Activated CD4-positive, CD25-positive, alpha-beta regulatory T cell treated with anti-CD3 and anti-CD28 coated beads, Interleukin-2, amount 50 U/mL, for 72 hours (primary cell): Measurements from ENCODE around the gene SNAPC4.

ENCODE experiments used
- DNase-seq: peaks from one replicate; pipeline ENCODE4 v3.0.0; 2021

Gene SNAPC4

GRCh38 chr9:136385015-136385414 lies 15.0 kb downstream of the SNAPC4 start:
- DNase-seq: no peak

GRCh38 chr9:136383436-136383835 lies 16.5 kb downstream of the SNAPC4 start:
- no peak for DNase-seq

GRCh38 chr9:136381966-136382513 lies 17.9 kb downstream of the SNAPC4 start:
- DNase-seq: no peak

- no peak for DNase-seq
Observed at GRCh38 chr9:136381311-136381710, 18.7 kb downstream of the SNAPC4 start.

GRCh38 chr9:136380381-136380780 lies 19.6 kb downstream of the SNAPC4 start:
- no peak for DNase-seq

GRCh38 chr9:136379891-136380290 lies 20.1 kb downstream of the SNAPC4 start:
- no peak for DNase-seq

GRCh38 chr9:136379401-136379800 lies 20.6 kb downstream of the SNAPC4 start:
- DNase-seq: no peak

GRCh38 chr9:136379003-136379287 lies 21.0 kb downstream of the SNAPC4 start:
- no peak for DNase-seq

GRCh38 chr9:136378170-136379002 lies 21.6 kb downstream of the SNAPC4 start:
- DNase-seq: no peak

- no peak for DNase-seq
Observed at GRCh38 chr9:136377341-136378169, 22.4 kb downstream of the SNAPC4 start.

GRCh38 chr9:136376457-136376856 lies 23.5 kb downstream of the SNAPC4 start:
- DNase-seq: no peak

- no peak for DNase-seq
Observed at GRCh38 chr9:136375096-136375495, 24.9 kb downstream of the SNAPC4 start.

- no peak for DNase-seq
Observed at GRCh38 chr9:136374183-136374575, 25.8 kb downstream of the SNAPC4 start.

GRCh38 chr9:136373300-136374182 lies 26.4 kb downstream of the SNAPC4 start, which contains the start of gene CARD9:
Gene CARD9 (minus strand): TSS chr9:136373669. CDS start chr9:136372078, 1,591 bp downstream.
- no peak for DNase-seq

- no peak for DNase-seq
Observed at GRCh38 chr9:136372561-136373299, 27.2 kb downstream of the SNAPC4 start.

- no peak for DNase-seq
Observed at GRCh38 chr9:136372006-136372405, 28.0 kb downstream of the SNAPC4 start.

- no peak for DNase-seq
Observed at GRCh38 chr9:136371533-136371880, 28.5 kb downstream of the SNAPC4 start.

- DNase-seq: no peak
Observed at GRCh38 chr9:136370687-136371532, 29.1 kb downstream of the SNAPC4 start.

GRCh38 chr9:136370037-136370436 lies 29.9 kb downstream of the SNAPC4 start:
- DNase-seq: no peak

- DNase-seq: no peak
Observed at GRCh38 chr9:136368190-136368589, 31.8 kb downstream of the SNAPC4 start.
